Esophagus muscularis mucosa (tissue), 4 donors: ENCODE results near the gene FANCI. TPM values are rescaled to one million over a fixed set of nuclear protein-coding genes. Genes with fewer than 3 reads are reported as not detected.

Source experiments
- DNase-seq: peaks from one replicate; pipeline ENCODE4 v3.0.0-alpha.2; 2017; ENCODE audit errors: extremely low spot score
- H3K27ac ChIP-seq, 4 donors: fragments of 200-600 bp; sonication (generic); replicated peaks in 1 of 4; 1 replicate in 3 of 4; 2 replicates in 1 of 4; pipeline ENCODE4 v1.5.1; 2016 to 2019; ENCODE audit warnings: mild to moderate bottlenecking in 1 of 4
- H3K27me3 ChIP-seq, 4 donors: fragments of 200-600 bp; sonication (generic); one replicate each; pipeline versions ENCODE4 v1.5.1 to v1.6.0; 2016 to 2019
- H3K36me3 ChIP-seq, 4 donors: fragments of 200-600 bp; sonication (generic); one replicate each; pipeline ENCODE4 v1.5.1; 2016 to 2019
- H3K4me1 ChIP-seq, 4 donors: fragments of 200-600 bp; sonication (generic); one replicate each; pipeline ENCODE4 v1.5.1; 2016 to 2019
- H3K4me3 ChIP-seq, 4 donors: fragments of 200-600 bp; sonication (generic); 1 replicate in 2 of 4; 2 replicates in 2 of 4; pipeline ENCODE4 v1.5.1; 2016 to 2019; ENCODE audit warnings: mild to moderate bottlenecking in 4 of 4, moderate library complexity in 1 of 4
- H3K9me3 ChIP-seq, 4 donors: fragments of 200-600 bp; sonication (generic); 1 replicate in 3 of 4; 2 replicates in 1 of 4; pipeline ENCODE4 v1.5.1; 2016 to 2019
- EP300 ChIP-seq: sonication (generic); formaldehyde crosslinking; IDR thresholded peaks from one replicate; pipeline ENCODE4 v1.6.1; 2017; ENCODE audit warnings: antibody characterized with exemption
- POLR2A ChIP-seq: fragments of 450-650 bp; IDR thresholded peaks from one replicate; pipeline ENCODE4 v1.6.1; 2017; ENCODE audit warnings: antibody characterized with exemption, moderate library complexity, mild to moderate bottlenecking, low read depth
- POLR2AphosphoS5 ChIP-seq, 2 donors: sonication (generic); formaldehyde crosslinking; IDR thresholded peaks; one replicate each; pipeline ENCODE4 v1.6.1; 2017; ENCODE audit warnings: antibody characterized with exemption in 2 of 2
- WGBS: methylation state at CpG from one replicate; pipeline ENCODE4 v1.1.5; 2018; 5-methylcytosine and 5-hydroxymethylcytosine counted together
- intact Hi-C: fragments of 100-400 bp; cut with DNase I; formaldehyde crosslinking; loops from one replicate; pipeline ENCODE4 v1.15.1; 2023
- total RNA-seq, 4 donors: library from RNA; depleted of rRNA; stranded (reverse); fragments of >200 nt; gene quantifications; one replicate each; pipeline versions ENCODE4 v1.1.0 to v1.2.1, GENCODE V29; 2016
- TF ChIP-seq, protein P1 (sequence below), 3 experiments: fragments of 200-600 bp in 2 of 3; fragments of 450-650 bp in 1 of 3; sonication (generic) in 2 of 3; IDR thresholded peaks; one replicate each; pipeline ENCODE4 v1.5.1; 2017 to 2019; ENCODE audit warnings: antibody characterized with exemption in 3 of 3, mild to moderate bottlenecking in 2 of 3, moderate library complexity in 1 of 3

FANCI gene
- total RNA-seq, 4 donors from 2014 or later: 3.5 to 10.2 (median 4.0) TPM

DNA sequence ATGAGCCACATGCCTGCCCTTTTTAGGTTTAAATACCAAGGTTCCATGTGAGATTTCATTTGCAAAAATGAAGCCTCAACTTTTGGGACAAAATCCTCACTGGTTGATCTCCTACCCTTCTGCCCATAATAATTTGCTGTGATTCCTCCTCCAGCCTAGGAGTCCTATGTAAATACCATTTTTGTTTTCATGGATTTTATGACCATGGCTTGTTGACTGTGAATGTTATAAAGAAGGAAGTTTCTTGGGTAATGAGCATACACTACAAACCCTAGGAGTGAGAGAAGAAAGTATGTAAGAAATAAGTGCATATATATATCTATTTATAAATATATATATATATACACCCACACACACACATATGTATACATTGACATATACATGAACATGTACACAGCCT, 35.5 kb upstream of the FANCI start:
- no peak for DNase-seq

DNA sequence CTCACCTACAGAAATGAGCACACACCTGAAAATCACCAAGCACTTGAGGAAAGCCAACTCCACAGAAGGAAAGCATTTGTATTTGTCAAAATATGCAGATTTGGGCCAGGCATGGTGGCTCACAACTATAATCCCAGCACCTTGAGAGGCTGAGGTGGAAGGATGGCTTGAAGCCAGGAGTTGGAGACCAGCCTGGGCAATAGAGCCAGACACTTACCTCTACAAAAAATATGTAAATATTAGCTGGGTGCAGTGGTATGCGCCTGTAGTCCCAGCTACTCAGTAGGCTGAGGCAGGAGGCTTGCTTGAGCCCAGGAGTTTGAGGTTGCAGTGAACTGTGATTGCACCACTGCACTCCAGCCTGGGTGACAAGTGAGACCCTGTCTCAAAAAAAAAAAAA, 34.7 kb upstream of the FANCI start:
- WGBS: 79% methylated on average over 1 of the region's 1 CpG
- intact Hi-C loops: loop anchor here (5.0 to 10.0 kb wide), 3 partner anchors 33 to 226 kb away; partner anchors contain the start of gene FANCI
- TF ChIP-seq EP300 (no peak), POLR2A (no peak), POLR2AphosphoS5 (IDR thresholded peaks at IDR 0.05) (no peak)
- TF ChIP-seq, protein P1, sequence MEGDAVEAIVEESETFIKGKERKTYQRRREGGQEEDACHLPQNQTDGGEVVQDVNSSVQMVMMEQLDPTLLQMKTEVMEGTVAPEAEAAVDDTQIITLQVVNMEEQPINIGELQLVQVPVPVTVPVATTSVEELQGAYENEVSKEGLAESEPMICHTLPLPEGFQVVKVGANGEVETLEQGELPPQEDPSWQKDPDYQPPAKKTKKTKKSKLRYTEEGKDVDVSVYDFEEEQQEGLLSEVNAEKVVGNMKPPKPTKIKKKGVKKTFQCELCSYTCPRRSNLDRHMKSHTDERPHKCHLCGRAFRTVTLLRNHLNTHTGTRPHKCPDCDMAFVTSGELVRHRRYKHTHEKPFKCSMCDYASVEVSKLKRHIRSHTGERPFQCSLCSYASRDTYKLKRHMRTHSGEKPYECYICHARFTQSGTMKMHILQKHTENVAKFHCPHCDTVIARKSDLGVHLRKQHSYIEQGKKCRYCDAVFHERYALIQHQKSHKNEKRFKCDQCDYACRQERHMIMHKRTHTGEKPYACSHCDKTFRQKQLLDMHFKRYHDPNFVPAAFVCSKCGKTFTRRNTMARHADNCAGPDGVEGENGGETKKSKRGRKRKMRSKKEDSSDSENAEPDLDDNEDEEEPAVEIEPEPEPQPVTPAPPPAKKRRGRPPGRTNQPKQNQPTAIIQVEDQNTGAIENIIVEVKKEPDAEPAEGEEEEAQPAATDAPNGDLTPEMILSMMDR (IDR thresholded peaks at IDR 0.05): no peak

More for the DNA sequence above, 35.5 kb upstream of the FANCI start:
- no peak overlapping the region for H3K4me3 ChIP-seq
- no peaks in the 10 kb centered on the region for H3K36me3 ChIP-seq
- TF ChIP-seq POLR2A: no peak
- TF ChIP-seq EP300: no peak
- TF ChIP-seq, protein P1 (IDR thresholded peaks at IDR 0.05): no peak
- no peak for TF ChIP-seq POLR2AphosphoS5 (IDR thresholded peaks at IDR 0.05)
- no peaks in the 10 kb centered on the region for H3K27me3 ChIP-seq
- no peak overlapping the region for H3K27ac ChIP-seq
- intact Hi-C loops: loop anchor here (5.0 to 10.0 kb wide), 3 partner anchors 34 to 227 kb away; partner anchors contain the start of gene FANCI
- H3K9me3 ChIP-seq: no peaks in the 10 kb centered on the region
- H3K4me1 ChIP-seq: peaks cover 4 to 9% (median 8%) of the 10 kb centered on the region in 4 donors

DNA sequence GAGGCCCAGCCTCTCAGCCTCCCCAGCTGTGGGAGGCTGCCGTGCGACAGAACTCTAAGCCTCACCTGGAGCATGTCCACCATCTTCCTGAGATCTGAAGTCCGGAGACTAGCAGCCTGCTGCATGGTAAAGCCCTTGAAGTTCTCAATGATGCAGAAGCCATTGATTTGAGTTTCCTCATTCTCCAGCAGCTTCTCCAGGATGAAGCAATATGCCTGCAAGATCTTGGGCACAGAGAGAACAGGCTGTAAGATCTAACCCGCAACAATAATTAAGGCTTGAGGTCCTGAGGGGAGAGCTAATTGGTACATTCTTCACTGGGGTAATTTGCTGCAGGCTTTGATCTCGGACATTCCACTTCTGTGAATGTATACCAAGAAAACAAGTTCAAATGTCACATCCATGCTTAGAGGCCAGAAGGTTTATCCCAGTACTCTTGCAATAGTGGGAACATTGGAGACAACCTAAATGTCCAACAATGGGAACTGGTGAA, 32.1 kb upstream of the FANCI start:
- Histone ChIP-seq H3K36me3 (no peaks in the 10 kb centered on the region), H3K27me3 (no peaks in the 10 kb centered on the region), H3K27ac (no peak overlapping the region), H3K4me3 (no peak overlapping the region), H3K9me3 (no peaks in the 10 kb centered on the region), H3K4me1 (peaks cover 4 to 7% (median 6%) of the 10 kb centered on the region in 4 donors)
- WGBS: 77% methylated on average over 4 of the region's 5 CpGs
- DNase-seq: no peak
- TF ChIP-seq EP300: no peak
- TF ChIP-seq, protein P1 (IDR thresholded peaks at IDR 0.05): no peak
- TF ChIP-seq POLR2A: no peak
- TF ChIP-seq POLR2AphosphoS5 (IDR thresholded peaks at IDR 0.05): no peak
- intact Hi-C loops: no loop called here

More for the DNA sequence above, 34.7 kb upstream of the FANCI start:
- Histone ChIP-seq H3K27me3 (no peaks in the 10 kb centered on the region), H3K36me3 (no peaks in the 10 kb centered on the region), H3K4me1 (peaks cover 4 to 9% (median 8%) of the 10 kb centered on the region in 4 donors), H3K9me3 (no peaks in the 10 kb centered on the region), H3K27ac (no peak overlapping the region), H3K4me3 (no peak overlapping the region)
- no peak for DNase-seq

DNA sequence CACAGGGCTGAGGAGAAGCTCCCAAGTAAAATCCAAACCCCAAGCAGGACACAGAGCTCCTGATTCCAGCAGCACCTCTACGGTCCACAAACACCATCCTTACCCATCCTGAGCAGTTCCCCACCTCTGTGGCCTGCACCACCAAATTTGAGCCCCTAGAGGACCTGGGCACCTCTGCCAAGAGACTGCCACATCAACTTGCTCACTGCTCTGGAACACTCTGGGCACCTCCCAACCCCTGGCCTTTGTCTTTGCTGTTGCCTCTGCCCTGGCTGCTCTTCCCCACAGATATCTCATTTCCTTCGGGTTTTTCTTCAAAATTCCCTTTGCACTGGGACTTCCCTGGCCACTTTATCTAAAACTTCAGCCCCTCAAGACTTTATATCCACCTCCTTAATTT, 28.2 kb upstream of the FANCI start:
- intact Hi-C loops: no loop called here
- DNase-seq: no peak
- 84% methylated on average over 2 of the region's 2 CpGs for WGBS
- no peaks in the 10 kb centered on the region for H3K36me3 ChIP-seq
- no peak overlapping the region for H3K4me3 ChIP-seq
- TF ChIP-seq EP300: no peak
- no peak for TF ChIP-seq POLR2A
- TF ChIP-seq, protein P1 (IDR thresholded peaks at IDR 0.05): no peak
- TF ChIP-seq POLR2AphosphoS5 (IDR thresholded peaks at IDR 0.05): no peak
- no peak overlapping the region for H3K27ac ChIP-seq
- H3K9me3 ChIP-seq: no peaks in the 10 kb centered on the region
- H3K4me1 ChIP-seq: peaks cover 0 to 6% (median 0%) of the 10 kb centered on the region in 4 donors
- no peaks in the 10 kb centered on the region for H3K27me3 ChIP-seq

DNA sequence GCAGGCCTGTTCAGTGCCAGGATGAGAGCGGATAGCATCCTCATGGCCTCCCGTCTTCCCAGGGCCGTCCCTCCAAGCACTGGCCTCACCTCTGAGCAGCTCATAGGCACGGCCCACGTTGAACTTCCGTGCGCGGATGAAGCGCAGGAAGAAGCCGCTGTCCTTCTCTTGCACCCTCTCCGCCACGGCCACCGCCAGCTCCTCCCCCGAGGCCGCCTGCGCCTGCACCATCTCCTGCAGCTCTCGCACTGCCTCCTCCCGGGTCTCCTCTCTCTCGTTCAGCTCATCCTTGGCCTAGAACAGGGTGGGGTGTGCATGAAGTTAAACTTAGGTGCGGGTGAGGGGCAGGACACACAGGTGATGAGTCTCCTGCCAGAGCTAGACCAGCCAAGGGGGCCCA, 26.7 kb upstream of the FANCI start:
- no peak overlapping the region for H3K27ac ChIP-seq
- 95% methylated on average over 20 of the region's 20 CpGs for WGBS
- TF ChIP-seq POLR2AphosphoS5 (IDR thresholded peaks at IDR 0.05) (no peak), POLR2A (no peak), EP300 (no peak)
- TF ChIP-seq, protein P1 (IDR thresholded peaks at IDR 0.05): no peak
- no peaks in the 10 kb centered on the region for H3K9me3 ChIP-seq
- no peaks in the 10 kb centered on the region for H3K27me3 ChIP-seq
- peaks cover 0 to 6% (median 0%) of the 10 kb centered on the region in 4 donors for H3K4me1 ChIP-seq
- DNase-seq: no peak
- no peak overlapping the region for H3K4me3 ChIP-seq
- intact Hi-C loops: no loop called here
- H3K36me3 ChIP-seq: no peaks in the 10 kb centered on the region
